T-helper 1 cell treated with Interleukin-12 subunit alpha and Interleukin-12 subunit beta and Interleukin-4 antibody, amounts not matched to agents 30 μg/mL and 1 μg/mL, for 36 hours (primary cell): ENCODE results near the gene FBXO5.
A peak's percentile ranks its signal among the peaks of the same experiment; 100 is the strongest.
"Not testable (repeated sequence)": the region's sequence is repeated elsewhere in the genome, so short reads cannot be mapped to it uniquely, and the experiment has no call there.

Source experiments
- H3K27ac Mint-ChIP-seq: one replicate; pipeline ENCODE4 v1.8.0; 2021; ENCODE audit warnings: mild to moderate bottlenecking, mixed read lengths
- H3K27me3 Mint-ChIP-seq: one replicate; pipeline ENCODE4 v1.8.0; 2021; ENCODE audit warnings: low read depth, mixed read lengths
- H3K36me3 Mint-ChIP-seq: one replicate; pipeline ENCODE4 v1.8.0; 2021; ENCODE audit warnings: low read depth, mixed read lengths
- H3K4me1 Mint-ChIP-seq: one replicate; pipeline ENCODE4 v1.8.0; 2021; ENCODE audit warnings: low read depth, mixed read lengths
- H3K4me3 Mint-ChIP-seq: one replicate; pipeline ENCODE4 v1.8.0; 2021; ENCODE audit warnings: mild to moderate bottlenecking, moderate library complexity, mixed read lengths
- H3K9me3 Mint-ChIP-seq: one replicate; pipeline ENCODE4 v1.8.0; 2021; ENCODE audit warnings: mixed read lengths

The FBXO5 gene

GRCh38 chr6:153002613-153003365 is 19.9 kb upstream of the FBXO5 start, which contains the start of gene MTRF1L:
TSS of gene MTRF1L (minus strand) at chr6:153002709. CDS start at chr6:153002685, 24 bp downstream.
- Mint-ChIP-seq H3K27me3 (peaks cover 25% of the 10 kb centered on the region), H3K27ac (peak within 1 kb of the TSS; percentile 94), H3K4me1 (peaks cover 34% of the 10 kb centered on the region), H3K36me3 (peaks cover 23% of the 10 kb centered on the region), H3K9me3 (peaks cover 3% of the 10 kb centered on the region), H3K4me3 (peak within 1 kb of the TSS; percentile 93)

- Mint-ChIP-seq H3K4me1 (peaks cover 38% of the 10 kb centered on the region), H3K27me3 (peaks cover 25% of the 10 kb centered on the region), H3K9me3 (peaks cover 3% of the 10 kb centered on the region), H3K27ac (peak overlapping the region; percentile 71), H3K4me3 (peak overlapping the region; percentile 93), H3K36me3 (peaks cover 27% of the 10 kb centered on the region)
These were observed 19.1 kb upstream of the FBXO5 start for GRCh38 chr6:153001767-153002612.

- Mint-ChIP-seq H3K4me3 (peak overlapping the region; percentile 93), H3K27me3 (peaks cover 18% of the 10 kb centered on the region), H3K36me3 (peaks cover 34% of the 10 kb centered on the region), H3K4me1 (peaks cover 47% of the 10 kb centered on the region)
- not testable (repeated sequence) for H3K27ac Mint-ChIP-seq, H3K9me3 Mint-ChIP-seq
These were observed 17.9 kb upstream of the FBXO5 start for GRCh38 chr6:153000790-153001189.

- H3K9me3 Mint-ChIP-seq: peaks cover 3% of the 10 kb centered on the region
- H3K4me1 Mint-ChIP-seq: peaks cover 49% of the 10 kb centered on the region
- peak overlapping the region; percentile 64 for H3K4me3 Mint-ChIP-seq
- H3K36me3 Mint-ChIP-seq: peaks cover 34% of the 10 kb centered on the region
- peaks cover 13% of the 10 kb centered on the region for H3K27me3 Mint-ChIP-seq
- peak overlapping the region; percentile 22 for H3K27ac Mint-ChIP-seq
These were observed 17.4 kb upstream of the FBXO5 start for GRCh38 chr6:153000243-153000642.

- not testable (repeated sequence) for H3K27me3 Mint-ChIP-seq, H3K9me3 Mint-ChIP-seq
- Mint-ChIP-seq H3K36me3 (peaks cover 34% of the 10 kb centered on the region), H3K4me1 (peaks cover 50% of the 10 kb centered on the region), H3K4me3 (peak overlapping the region; percentile 14), H3K27ac (peak overlapping the region; percentile 56)
These were observed 16.7 kb upstream of the FBXO5 start for GRCh38 chr6:152999538-152999937.

GRCh38 chr6:152993847-152994246 is 11.0 kb upstream of the FBXO5 start:
- peaks cover 42% of the 10 kb centered on the region for H3K36me3 Mint-ChIP-seq
- H3K4me3 Mint-ChIP-seq: no peak overlapping the region
- H3K27me3 Mint-ChIP-seq: no peaks in the 10 kb centered on the region
- H3K27ac Mint-ChIP-seq: peak overlapping the region; percentile 63
- H3K4me1 Mint-ChIP-seq: peaks cover 28% of the 10 kb centered on the region
- H3K9me3 Mint-ChIP-seq: no peaks in the 10 kb centered on the region

- Mint-ChIP-seq H3K27ac (peak overlapping the region; percentile 63), H3K27me3 (no peaks in the 10 kb centered on the region), H3K9me3 (no peaks in the 10 kb centered on the region), H3K36me3 (peaks cover 42% of the 10 kb centered on the region), H3K4me3 (no peak overlapping the region), H3K4me1 (peaks cover 28% of the 10 kb centered on the region)
These were observed 10.6 kb upstream of the FBXO5 start for GRCh38 chr6:152993431-152993830.

GRCh38 chr6:152986978-152987377 is 4.1 kb upstream of the FBXO5 start:
- peaks cover 16% of the 10 kb centered on the region for H3K4me1 Mint-ChIP-seq
- H3K27ac Mint-ChIP-seq: peak overlapping the region; percentile 34
- no peaks in the 10 kb centered on the region for H3K9me3 Mint-ChIP-seq
- H3K36me3 Mint-ChIP-seq: peaks cover 22% of the 10 kb centered on the region
- no peak overlapping the region for H3K4me3 Mint-ChIP-seq
- no peaks in the 10 kb centered on the region for H3K27me3 Mint-ChIP-seq

- not testable (repeated sequence) for H3K9me3 Mint-ChIP-seq, H3K27me3 Mint-ChIP-seq
- peaks cover 24% of the 10 kb centered on the region for H3K4me1 Mint-ChIP-seq
- peak overlapping the region; percentile 99 for H3K4me3 Mint-ChIP-seq
- peak overlapping the region; percentile 60 for H3K27ac Mint-ChIP-seq
- peaks cover 23% of the 10 kb centered on the region for H3K36me3 Mint-ChIP-seq
These were observed 2.5 kb upstream of the FBXO5 start for GRCh38 chr6:152985300-152985699.

GRCh38 chr6:152984513-152984872 is 1.7 kb upstream of the FBXO5 start:
- H3K4me1 Mint-ChIP-seq: peaks cover 27% of the 10 kb centered on the region
- H3K27ac Mint-ChIP-seq: peak overlapping the region; percentile 100
- no peaks in the 10 kb centered on the region for H3K9me3 Mint-ChIP-seq
- peaks cover 23% of the 10 kb centered on the region for H3K36me3 Mint-ChIP-seq
- H3K4me3 Mint-ChIP-seq: peak overlapping the region; percentile 99
- no peaks in the 10 kb centered on the region for H3K27me3 Mint-ChIP-seq

- H3K4me1 Mint-ChIP-seq: peaks cover 32% of the 10 kb centered on the region
These were observed 1.0 kb upstream of the FBXO5 start for GRCh38 chr6:152983637-152984512.

GRCh38 chr6:152981989-152982903 is 595 bp downstream of the FBXO5 start:
- H3K36me3 Mint-ChIP-seq: peaks cover 26% of the 10 kb centered on the region
- H3K27ac Mint-ChIP-seq: peak overlapping the region; percentile 68
- no peaks in the 10 kb centered on the region for H3K9me3 Mint-ChIP-seq
- no peaks in the 10 kb centered on the region for H3K27me3 Mint-ChIP-seq
- peaks cover 39% of the 10 kb centered on the region for H3K4me1 Mint-ChIP-seq
- H3K4me3 Mint-ChIP-seq: peak overlapping the region; percentile 99

More at GRCh38 chr6:152983637-152984512, 1.0 kb upstream of the FBXO5 start:
- Mint-ChIP-seq H3K9me3 (no peaks in the 10 kb centered on the region), H3K36me3 (peaks cover 27% of the 10 kb centered on the region), H3K27me3 (no peaks in the 10 kb centered on the region), H3K4me3 (peak overlapping the region; percentile 99), H3K27ac (peak overlapping the region; percentile 100)

- H3K9me3 Mint-ChIP-seq: no peaks in the 10 kb centered on the region
- peak overlapping the region; percentile 75 for H3K4me3 Mint-ChIP-seq
- peaks cover 21% of the 10 kb centered on the region for H3K36me3 Mint-ChIP-seq
- H3K27ac Mint-ChIP-seq: peak overlapping the region; percentile 14
- peaks cover 46% of the 10 kb centered on the region for H3K4me1 Mint-ChIP-seq
- no peaks in the 10 kb centered on the region for H3K27me3 Mint-ChIP-seq
These were observed 1.6 kb downstream of the FBXO5 start for GRCh38 chr6:152981219-152981618.
